Neural cell (in vitro differentiated cells): ENCODE data around the gene PCMTD2. TPM values are rescaled to one million over a fixed set of nuclear protein-coding genes. Genes with fewer than 3 reads are reported as not detected.

Source experiments
- H2AFZ ChIP-seq: fragments of 200-600, 300-800 bp; sonication (generic), shearing (Covaris generic); 2 replicates; pipeline ENCODE4 v1.6.0; 2014; ENCODE audit warnings: low read depth, mild to moderate bottlenecking, antibody characterized with exemption, low read length, moderate library complexity
- H3F3A ChIP-seq: fragments of 200-600 bp; shearing (Covaris generic); 2 replicates; pipeline ENCODE4 v1.6.1; 2016; ENCODE audit warnings: mild to moderate bottlenecking, moderate library complexity, mixed read lengths, antibody characterized with exemption, low read length; ENCODE audit not compliant: insufficient read depth, poor library complexity, severe bottlenecking
- H3K27ac ChIP-seq: fragments of 200-600, 300-800 bp; sonication (generic), shearing (Covaris generic); 2 replicates; pipeline ENCODE4 v1.5.1; 2014; ENCODE audit warnings: mild to moderate bottlenecking, low read length, moderate library complexity
- H3K27me3 ChIP-seq: fragments of 300-800, 200-600 bp; sonication (generic), shearing (Covaris generic); 2 replicates; pipeline ENCODE4 v1.6.0; 2014; ENCODE audit warnings: mild to moderate bottlenecking, low read depth, low read length, moderate library complexity; ENCODE audit not compliant: insufficient read depth
- H3K36me3 ChIP-seq: fragments of 300-800, 200-600 bp; sonication (generic), shearing (Covaris generic); 2 replicates; pipeline ENCODE4 v1.5.1; 2014; ENCODE audit warnings: mild to moderate bottlenecking, antibody characterized with exemption, low read length, moderate library complexity; ENCODE audit not compliant: insufficient read depth
- H3K4me2 ChIP-seq: fragments of 300-800, 200-600 bp; sonication (generic), shearing (Covaris generic); 2 replicates; pipeline ENCODE4 v1.6.0; 2014; ENCODE audit warnings: mild to moderate bottlenecking, low read length
- H3K4me3 ChIP-seq: fragments of 300-800, 200-600 bp; sonication (generic), shearing (Covaris generic); 2 replicates; pipeline ENCODE4 v1.5.1; 2014; ENCODE audit warnings: mild to moderate bottlenecking, low read length, moderate library complexity
- H3K79me2 ChIP-seq: fragments of 200-600 bp; shearing (Covaris generic); replicated peaks from 2 replicates; pipeline ENCODE4 v1.6.0; 2014; ENCODE audit warnings: mild to moderate bottlenecking, low read length, moderate library complexity; ENCODE audit not compliant: insufficient read depth
- H3K9ac ChIP-seq: fragments of 300-800, 200-600 bp; sonication (generic), shearing (Covaris generic); 2 replicates; pipeline ENCODE4 v1.6.1; 2016; ENCODE audit warnings: mild to moderate bottlenecking, low read length, mixed read lengths
- H3K9me2 ChIP-seq: fragments of 200-600 bp; shearing (Covaris generic); 2 replicates; pipeline ENCODE4 v1.6.1; 2016; ENCODE audit warnings: mild to moderate bottlenecking, low read length, mixed read lengths; ENCODE audit not compliant: insufficient read depth
- H3K9me3 ChIP-seq: fragments of 200-600, 300-800 bp; sonication (generic), shearing (Covaris generic); 2 replicates; pipeline ENCODE4 v1.6.1; 2016; ENCODE audit warnings: mild to moderate bottlenecking, mixed run types, low read length, moderate library complexity, mixed read lengths
- H4K20me1 ChIP-seq: fragments of 200-600 bp; shearing (Covaris generic); 2 replicates; pipeline ENCODE4 v1.6.1; 2016; ENCODE audit warnings: mild to moderate bottlenecking, mixed run types; ENCODE audit not compliant: insufficient read depth
- EP300 ChIP-seq: fragments of 450-650 bp; conservative IDR thresholded peaks from 2 replicates; pipeline ENCODE4 v1.6.1; 2014; ENCODE audit warnings: antibody characterized with exemption, mild to moderate bottlenecking, moderate library complexity; ENCODE audit not compliant: poor library complexity, severe bottlenecking
- EZH2 ChIP-seq: fragments of 200-600, 300-800 bp; shearing (Covaris generic), sonication (generic); IDR thresholded peaks from 2 replicates; pipeline ENCODE4 v1.6.1; 2014; ENCODE audit warnings: antibody characterized with exemption, low read length, borderline replicate concordance, mild to moderate bottlenecking; ENCODE audit not compliant: insufficient read depth, poor library complexity, severe bottlenecking
- MXI1 ChIP-seq: fragments of 450-650 bp; conservative IDR thresholded peaks from 2 replicates; pipeline ENCODE4 v1.6.1; 2014; ENCODE audit warnings: antibody characterized with exemption, mild to moderate bottlenecking; ENCODE audit not compliant: poor library complexity, severe bottlenecking
- POLR2AphosphoS5 ChIP-seq: IDR thresholded peaks from 2 replicates; pipeline ENCODE4 v1.6.1; 2012
- RAD21 ChIP-seq: fragments of 450-650 bp; conservative IDR thresholded peaks from 2 replicates; pipeline ENCODE4 v1.6.1; 2014; ENCODE audit warnings: antibody characterized with exemption, mild to moderate bottlenecking, moderate library complexity
- SMC3 ChIP-seq: fragments of 450-650 bp; conservative IDR thresholded peaks from 2 replicates; pipeline ENCODE4 v1.6.1; 2014; ENCODE audit warnings: antibody characterized with exemption, mild to moderate bottlenecking, moderate library complexity; ENCODE audit not compliant: poor library complexity
- TAF1 ChIP-seq: IDR thresholded peaks from 2 replicates; pipeline ENCODE4 v1.6.1; 2012; ENCODE audit warnings: low read depth
- polyA plus RNA-seq: library from polyadenylated mRNA; depleted of rRNA; stranded (reverse); fragments of >200 nt; gene quantifications from 2 replicates; pipeline ENCODE4 v1.2.3, GENCODE V29; 2014
- TF ChIP-seq, protein P1 (sequence below): fragments of 450-650 bp; IDR thresholded peaks from 2 replicates; pipeline ENCODE4 v1.5.1; 2014; ENCODE audit warnings: antibody characterized with exemption, mild to moderate bottlenecking, moderate library complexity; ENCODE audit not compliant: poor library complexity, severe bottlenecking
- TF ChIP-seq, protein P2 (sequence below): IDR thresholded peaks from 2 replicates; pipeline ENCODE4 v1.6.1; 2012; ENCODE audit warnings: borderline replicate concordance

Gene PCMTD2
- polyA plus RNA-seq, 1 donor from 2014 or later = 270 TPM

GRCh38 chr20:64241061-64241460 lies 14.5 kb upstream of the PCMTD2 start:
- H3F3A ChIP-seq = no peaks in the 10 kb centered on the region
- no peaks in the 10 kb centered on the region for H3K79me2 ChIP-seq
- H3K9me2 ChIP-seq = no peaks in the 10 kb centered on the region
- H3K9me3 ChIP-seq = no peaks in the 10 kb centered on the region
- no peak overlapping the region for H3K9ac ChIP-seq
- no peak overlapping the region for H3K4me3 ChIP-seq
- H3K36me3 ChIP-seq = peaks cover 9% of the 10 kb centered on the region
- no peak overlapping the region for H2AFZ ChIP-seq
- no peaks in the 10 kb centered on the region for H3K27me3 ChIP-seq
- no peak overlapping the region for H3K27ac ChIP-seq
- H4K20me1 ChIP-seq = no peaks in the 10 kb centered on the region
- H3K4me2 ChIP-seq = no peak overlapping the region
- TF ChIP-seq MXI1 (no peak), SMC3 (no peak), EP300 (no peak), RAD21 (no peak), TAF1 (no peak)
- TF ChIP-seq, protein P1, sequence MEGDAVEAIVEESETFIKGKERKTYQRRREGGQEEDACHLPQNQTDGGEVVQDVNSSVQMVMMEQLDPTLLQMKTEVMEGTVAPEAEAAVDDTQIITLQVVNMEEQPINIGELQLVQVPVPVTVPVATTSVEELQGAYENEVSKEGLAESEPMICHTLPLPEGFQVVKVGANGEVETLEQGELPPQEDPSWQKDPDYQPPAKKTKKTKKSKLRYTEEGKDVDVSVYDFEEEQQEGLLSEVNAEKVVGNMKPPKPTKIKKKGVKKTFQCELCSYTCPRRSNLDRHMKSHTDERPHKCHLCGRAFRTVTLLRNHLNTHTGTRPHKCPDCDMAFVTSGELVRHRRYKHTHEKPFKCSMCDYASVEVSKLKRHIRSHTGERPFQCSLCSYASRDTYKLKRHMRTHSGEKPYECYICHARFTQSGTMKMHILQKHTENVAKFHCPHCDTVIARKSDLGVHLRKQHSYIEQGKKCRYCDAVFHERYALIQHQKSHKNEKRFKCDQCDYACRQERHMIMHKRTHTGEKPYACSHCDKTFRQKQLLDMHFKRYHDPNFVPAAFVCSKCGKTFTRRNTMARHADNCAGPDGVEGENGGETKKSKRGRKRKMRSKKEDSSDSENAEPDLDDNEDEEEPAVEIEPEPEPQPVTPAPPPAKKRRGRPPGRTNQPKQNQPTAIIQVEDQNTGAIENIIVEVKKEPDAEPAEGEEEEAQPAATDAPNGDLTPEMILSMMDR = no peak

DNA sequence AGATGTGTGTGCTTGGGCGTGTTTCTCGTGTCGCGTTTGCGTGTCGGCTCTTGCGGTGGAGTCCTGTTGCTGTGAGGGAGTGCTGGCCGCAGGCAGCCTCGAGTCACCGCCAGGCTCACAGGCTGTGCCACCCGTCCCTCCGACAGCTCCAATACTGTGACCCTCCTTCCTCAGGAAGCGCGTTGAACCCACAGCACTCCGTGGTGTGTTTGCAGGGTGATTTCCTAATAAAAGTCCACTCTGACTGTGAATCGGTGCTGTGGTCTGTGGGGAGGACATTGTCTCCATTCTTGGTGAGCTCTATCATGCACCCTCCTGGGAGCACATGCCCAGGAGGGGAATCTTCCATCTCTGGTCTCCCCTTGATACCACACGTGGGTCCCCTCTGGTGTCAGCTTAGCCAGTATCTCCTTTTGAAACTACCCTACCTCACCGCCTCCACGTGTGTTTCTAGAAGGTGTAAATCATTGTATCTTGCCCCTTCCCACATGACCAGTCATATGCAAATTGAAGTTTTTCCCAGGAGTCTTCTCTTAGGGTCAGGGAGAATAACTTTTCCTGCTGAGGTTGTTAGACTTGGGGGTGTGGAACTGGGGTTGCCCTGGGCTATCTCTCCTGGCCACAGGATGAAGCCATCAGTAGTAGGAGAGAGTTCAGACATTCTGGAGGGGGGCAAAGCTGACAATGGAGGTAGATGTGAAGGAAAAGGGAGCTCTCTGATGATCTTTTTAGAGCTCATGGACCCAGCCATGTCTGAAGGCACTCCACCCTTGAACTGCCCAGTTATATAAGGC lies 13.3 kb upstream of the PCMTD2 start:
- Histone ChIP-seq H3K27me3 (no peaks in the 10 kb centered on the region), H3K4me3 (no peak overlapping the region), H3K9ac (no peak overlapping the region), H2AFZ (no peak overlapping the region), H3K27ac (no peak overlapping the region), H3F3A (no peaks in the 10 kb centered on the region), H3K36me3 (peaks cover 8% of the 10 kb centered on the region), H3K4me2 (no peak overlapping the region), H4K20me1 (no peaks in the 10 kb centered on the region), H3K79me2 (no peaks in the 10 kb centered on the region), H3K9me3 (no peaks in the 10 kb centered on the region), H3K9me2 (no peaks in the 10 kb centered on the region)
- TF ChIP-seq POLR2AphosphoS5 (no peak), MXI1 (no peak), EZH2 (no peak), SMC3 (no peak), EP300 (no peak), TAF1 (no peak), RAD21 (no peak)
- TF ChIP-seq, protein P1 = no peak
- TF ChIP-seq, protein P2, sequence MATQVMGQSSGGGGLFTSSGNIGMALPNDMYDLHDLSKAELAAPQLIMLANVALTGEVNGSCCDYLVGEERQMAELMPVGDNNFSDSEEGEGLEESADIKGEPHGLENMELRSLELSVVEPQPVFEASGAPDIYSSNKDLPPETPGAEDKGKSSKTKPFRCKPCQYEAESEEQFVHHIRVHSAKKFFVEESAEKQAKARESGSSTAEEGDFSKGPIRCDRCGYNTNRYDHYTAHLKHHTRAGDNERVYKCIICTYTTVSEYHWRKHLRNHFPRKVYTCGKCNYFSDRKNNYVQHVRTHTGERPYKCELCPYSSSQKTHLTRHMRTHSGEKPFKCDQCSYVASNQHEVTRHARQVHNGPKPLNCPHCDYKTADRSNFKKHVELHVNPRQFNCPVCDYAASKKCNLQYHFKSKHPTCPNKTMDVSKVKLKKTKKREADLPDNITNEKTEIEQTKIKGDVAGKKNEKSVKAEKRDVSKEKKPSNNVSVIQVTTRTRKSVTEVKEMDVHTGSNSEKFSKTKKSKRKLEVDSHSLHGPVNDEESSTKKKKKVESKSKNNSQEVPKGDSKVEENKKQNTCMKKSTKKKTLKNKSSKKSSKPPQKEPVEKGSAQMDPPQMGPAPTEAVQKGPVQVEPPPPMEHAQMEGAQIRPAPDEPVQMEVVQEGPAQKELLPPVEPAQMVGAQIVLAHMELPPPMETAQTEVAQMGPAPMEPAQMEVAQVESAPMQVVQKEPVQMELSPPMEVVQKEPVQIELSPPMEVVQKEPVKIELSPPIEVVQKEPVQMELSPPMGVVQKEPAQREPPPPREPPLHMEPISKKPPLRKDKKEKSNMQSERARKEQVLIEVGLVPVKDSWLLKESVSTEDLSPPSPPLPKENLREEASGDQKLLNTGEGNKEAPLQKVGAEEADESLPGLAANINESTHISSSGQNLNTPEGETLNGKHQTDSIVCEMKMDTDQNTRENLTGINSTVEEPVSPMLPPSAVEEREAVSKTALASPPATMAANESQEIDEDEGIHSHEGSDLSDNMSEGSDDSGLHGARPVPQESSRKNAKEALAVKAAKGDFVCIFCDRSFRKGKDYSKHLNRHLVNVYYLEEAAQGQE = no peak
